Suprapubic skin (tissue), 4 donors: ENCODE measurements around the gene HACD2. TPM values are rescaled to one million over a fixed set of nuclear protein-coding genes. Genes with fewer than 3 reads are reported as not detected.

Experiments
- DNase-seq, 2 donors: peaks; one replicate each; pipeline ENCODE4 v3.0.0-alpha.2; 2019; ENCODE audit warnings: low spot score in 2 of 2
- H3K27ac ChIP-seq: fragments of 200-600 bp; sonication (generic); one replicate; pipeline ENCODE4 v1.5.1; 2019
- H3K27me3 ChIP-seq: fragments of 200-600 bp; sonication (generic); one replicate; pipeline ENCODE4 v1.5.1; 2019
- H3K36me3 ChIP-seq: fragments of 200-600 bp; sonication (generic); one replicate; pipeline ENCODE4 v1.5.1; 2019
- H3K4me1 ChIP-seq: fragments of 200-600 bp; sonication (generic); one replicate; pipeline ENCODE4 v1.5.1; 2019
- H3K4me3 ChIP-seq: fragments of 200-600 bp; sonication (generic); one replicate; pipeline ENCODE4 v1.5.1; 2019; ENCODE audit warnings: mild to moderate bottlenecking
- H3K9me3 ChIP-seq: fragments of 200-600 bp; sonication (generic); one replicate; pipeline ENCODE4 v1.5.1; 2019
- CTCF ChIP-seq, 2 donors: fragments of 200-600 bp in 1 of 2; fragments of 450-650 bp in 1 of 2; sonication (generic) in 1 of 2; IDR thresholded peaks; one replicate each; pipeline ENCODE4 v1.5.1; 2016 to 2019; ENCODE audit warnings: antibody characterized with exemption in 2 of 2, mild to moderate bottlenecking in 1 of 2, moderate library complexity in 1 of 2
- EP300 ChIP-seq: sonication (generic); formaldehyde crosslinking; IDR thresholded peaks from one replicate; pipeline ENCODE4 v1.6.1; 2017; ENCODE audit warnings: antibody characterized with exemption
- POLR2A ChIP-seq, 2 donors: fragments of 450-650 bp; IDR thresholded peaks; one replicate each; pipeline ENCODE4 v1.6.1; 2017; ENCODE audit warnings: antibody characterized with exemption in 2 of 2, mild to moderate bottlenecking in 2 of 2, moderate library complexity in 2 of 2
- POLR2AphosphoS5 ChIP-seq, 3 donors: sonication (generic); formaldehyde crosslinking; IDR thresholded peaks; one replicate each; pipeline ENCODE4 v1.6.1; 2017; ENCODE audit warnings: antibody characterized with exemption in 3 of 3
- WGBS: methylation state at CpG from one replicate; pipeline ENCODE4 v1.1.5; 2018; 5-methylcytosine and 5-hydroxymethylcytosine counted together
- total RNA-seq, 4 donors: library from RNA; depleted of rRNA; stranded (reverse); fragments of >200 nt; gene quantifications; one replicate each; pipeline ENCODE4 v1.1.0, GENCODE V29; 2016

HACD2 gene
- total RNA-seq, 4 donors from 2014 or later: 38.5 to 76.3 (median 52.6) TPM

DNA sequence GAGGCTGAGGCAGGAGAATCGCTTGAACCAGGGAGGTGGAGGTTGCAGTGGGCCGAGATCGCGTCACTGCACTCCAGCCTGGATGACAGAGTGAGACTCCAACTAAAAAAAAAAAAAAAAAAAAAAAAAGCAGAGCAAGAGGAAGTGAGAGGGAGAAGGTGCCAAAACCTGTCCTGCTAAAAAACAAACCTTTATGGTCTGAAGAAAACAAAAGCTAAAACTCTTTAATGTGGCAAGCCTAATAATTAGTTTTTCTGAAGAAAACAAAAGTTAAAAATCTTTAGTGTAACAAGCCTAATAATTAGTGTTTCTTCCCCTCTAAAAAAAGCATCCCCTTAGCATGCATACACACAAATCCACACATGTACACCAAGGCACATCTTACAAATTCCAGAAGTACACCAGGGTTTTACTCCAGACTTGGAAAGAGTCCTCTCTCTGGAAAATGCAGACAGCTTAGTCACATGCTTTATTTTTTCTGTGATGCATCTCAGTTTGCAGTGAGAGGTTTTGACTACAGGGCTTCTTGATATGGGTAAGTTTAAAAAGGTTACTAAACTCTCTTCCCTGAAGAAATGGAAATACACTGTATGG lies 65.9 kb downstream of the HACD2 start:
- Histone ChIP-seq H3K27me3 (no peaks in the 10 kb centered on the region), H3K4me1 (peaks cover 3% of the 10 kb centered on the region), H3K4me3 (no peak overlapping the region), H3K36me3 (peaks cover 20% of the 10 kb centered on the region), H3K9me3 (no peaks in the 10 kb centered on the region), H3K27ac (no peak overlapping the region)
- WGBS: 98% methylated on average over 4 of the region's 4 CpGs
- DNase-seq: no peak
- no peak for TF ChIP-seq EP300
- no peak for TF ChIP-seq CTCF (IDR thresholded peaks at IDR 0.05)
- TF ChIP-seq POLR2A (IDR thresholded peaks at IDR 0.05): no peak
- no peak for TF ChIP-seq POLR2AphosphoS5 (IDR thresholded peaks at IDR 0.05)

DNA sequence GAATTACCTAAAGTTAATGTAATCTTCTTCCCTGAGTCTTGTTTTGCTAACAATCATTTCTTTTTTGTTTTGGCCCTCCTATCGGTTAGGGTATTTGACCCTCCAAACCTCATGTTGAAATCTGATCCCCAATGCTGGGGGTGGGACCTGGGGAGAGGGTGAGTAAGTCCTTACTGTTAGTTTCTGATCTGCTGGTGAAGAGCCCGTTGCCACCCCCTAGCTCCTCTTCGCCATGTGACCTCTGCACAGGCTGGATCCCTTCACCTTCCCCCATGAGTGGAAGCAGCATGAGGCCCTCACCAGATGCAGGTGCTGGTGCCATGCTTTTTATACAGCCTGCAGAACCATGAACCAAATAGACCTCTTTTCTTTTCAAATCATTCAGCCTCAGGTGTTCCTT lies 73.1 kb downstream of the HACD2 start:
- TF ChIP-seq CTCF (IDR thresholded peaks at IDR 0.05): no peak
- no peak for DNase-seq
- H3K9me3 ChIP-seq: no peaks in the 10 kb centered on the region
- H3K27ac ChIP-seq: no peak overlapping the region
- H3K27me3 ChIP-seq: no peaks in the 10 kb centered on the region
- no peaks in the 10 kb centered on the region for H3K4me1 ChIP-seq
- H3K4me3 ChIP-seq: no peak overlapping the region
- 69% methylated on average over 3 of the region's 3 CpGs for WGBS
- H3K36me3 ChIP-seq: peaks cover 24% of the 10 kb centered on the region

DNA sequence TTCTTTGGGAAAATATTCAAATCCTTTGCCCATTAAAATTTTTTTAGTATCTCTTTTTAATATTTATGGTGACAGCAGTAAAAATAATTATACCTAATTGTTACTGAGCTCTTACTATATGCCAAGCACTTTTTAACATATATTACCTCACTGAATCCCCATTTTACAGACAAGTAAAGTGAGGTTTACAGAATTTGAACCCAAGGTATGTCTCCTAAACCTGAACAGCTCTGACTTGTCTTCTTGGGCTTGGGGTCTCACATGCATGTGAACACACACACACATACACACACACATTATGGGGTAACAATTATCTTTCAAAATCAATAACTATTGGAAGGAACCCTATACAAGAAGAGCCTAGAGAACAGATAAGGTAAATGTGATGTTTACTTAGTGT lies 73.8 kb downstream of the HACD2 start:
- Histone ChIP-seq H3K36me3 (peaks cover 23% of the 10 kb centered on the region), H3K27ac (no peak overlapping the region), H3K4me3 (no peak overlapping the region), H3K9me3 (no peaks in the 10 kb centered on the region), H3K27me3 (no peaks in the 10 kb centered on the region), H3K4me1 (no peaks in the 10 kb centered on the region)
- TF ChIP-seq EP300 (no peak), POLR2A (IDR thresholded peaks at IDR 0.05) (no peak), CTCF (IDR thresholded peaks at IDR 0.05) (no peak), POLR2AphosphoS5 (IDR thresholded peaks at IDR 0.05) (no peak)
- no peak for DNase-seq

DNA sequence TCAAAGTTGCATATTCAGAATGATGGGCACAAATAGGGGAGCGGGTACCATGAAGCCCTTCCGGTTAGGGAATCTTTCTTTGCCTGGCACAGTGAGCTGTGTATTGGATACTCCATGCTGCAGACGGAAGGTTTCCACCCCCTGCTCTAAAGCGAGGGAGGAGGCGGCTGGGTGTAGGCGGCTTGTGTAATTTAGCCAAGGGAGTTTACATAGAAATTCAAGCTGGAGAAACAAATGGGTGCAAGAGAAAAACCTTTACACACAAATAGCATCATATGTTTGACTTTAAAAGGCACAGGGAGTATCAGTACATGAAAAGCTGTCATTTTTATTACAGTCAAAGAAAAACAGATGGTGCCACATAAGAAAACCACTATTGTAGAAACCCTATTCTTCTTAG lies 76.7 kb downstream of the HACD2 start:
- Histone ChIP-seq H3K27me3 (no peaks in the 10 kb centered on the region), H3K4me3 (no peak overlapping the region), H3K9me3 (no peaks in the 10 kb centered on the region), H3K36me3 (peaks cover 6% of the 10 kb centered on the region), H3K27ac (no peak overlapping the region), H3K4me1 (no peaks in the 10 kb centered on the region)
- no peak for TF ChIP-seq POLR2A (IDR thresholded peaks at IDR 0.05)
- TF ChIP-seq POLR2AphosphoS5 (IDR thresholded peaks at IDR 0.05): no peak
- TF ChIP-seq EP300: no peak
- no peak for TF ChIP-seq CTCF (IDR thresholded peaks at IDR 0.05)
- WGBS: 78% methylated on average over 6 of the region's 6 CpGs
- DNase-seq: no peak

DNA sequence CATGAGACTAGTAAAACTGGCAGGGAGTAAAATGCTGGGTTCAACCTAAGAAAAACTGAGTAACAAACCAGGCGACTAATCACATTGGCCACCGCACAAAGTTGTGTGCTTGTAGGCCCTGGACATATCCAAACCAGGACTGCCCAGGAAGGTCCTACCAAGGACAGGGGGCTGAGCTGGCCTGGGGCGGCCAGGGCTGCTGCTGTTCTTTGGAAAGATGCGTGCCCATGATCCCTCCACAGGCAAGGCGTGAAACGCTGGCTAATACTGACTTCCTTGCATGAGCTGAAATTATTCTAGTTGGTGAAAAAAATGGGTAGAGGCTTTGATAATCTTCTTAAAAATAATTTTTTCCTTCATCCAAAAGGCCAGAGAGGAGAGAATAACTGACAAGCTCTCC lies 79.0 kb downstream of the HACD2 start:
- WGBS: 88% methylated on average over 6 of the region's 6 CpGs
- H3K27me3 ChIP-seq: no peaks in the 10 kb centered on the region
- no peaks in the 10 kb centered on the region for H3K9me3 ChIP-seq
- no peak overlapping the region for H3K4me3 ChIP-seq
- H3K27ac ChIP-seq: no peak overlapping the region
- H3K4me1 ChIP-seq: no peaks in the 10 kb centered on the region
- TF ChIP-seq POLR2AphosphoS5 (IDR thresholded peaks at IDR 0.05) (no peak), EP300 (no peak), CTCF (IDR thresholded peaks at IDR 0.05) (no peak), POLR2A (IDR thresholded peaks at IDR 0.05) (no peak)
- no peak for DNase-seq
- no peaks in the 10 kb centered on the region for H3K36me3 ChIP-seq
